ENCODE measurements around the gene TRA2B. TPM values are rescaled to one million over a fixed set of nuclear protein-coding genes. Genes with fewer than 3 reads are reported as not detected.

Gene TRA2B
- total and polyA plus RNA-seq, 2 of the 8 experiments (the other 6 are each of a cell fraction or from before 2014, with no cell fraction given): 206 to 274 TPM

- no peak overlapping the region for H4K8ac ChIP-seq (ENCODE audit: extremely low read depth, insufficient read depth, low read length)
- DNase-seq (ENCODE audit: low read depth in 1 of 2, low spot score in 2 of 2): no peak
- no peak overlapping the region for H2BK20ac ChIP-seq (ENCODE audit: low read length)
- no peak overlapping the region for H2BK5ac ChIP-seq (ENCODE audit: low read depth, low read length)
- FAIRE-seq: no peak
- no peak overlapping the region for H2AK5ac ChIP-seq (ENCODE audit: low read depth, low read length)
- no peak overlapping the region for H3K14ac ChIP-seq (ENCODE audit: insufficient read length)
- no peaks in the 10 kb centered on the region for H3K79me1 ChIP-seq (ENCODE audit: low read depth, low read length)
- H3K4ac ChIP-seq (replicated peaks; ENCODE audit: insufficient read length, low read depth, low read length): no peak overlapping the region
- no peak overlapping the region for H2BK15ac ChIP-seq (ENCODE audit: low read length)
- H3K4me1 ChIP-seq (replicated peaks in 1 of 4; ENCODE audit: control insufficient read depth in 3 of 4, insufficient read depth in 4 of 4, low read length in 3 of 4): peaks cover 0 to 4% (median 1%) of the 10 kb centered on the region in 4 experiments; a peak in 2 of 7 replicates
- no peak overlapping the region for H3K4me2 ChIP-seq (ENCODE audit: insufficient read depth in 1 of 2, low read depth in 2 of 2, low read length in 2 of 2)
- H3K23ac ChIP-seq (ENCODE audit: insufficient read length): no peak overlapping the region
- H3K27me3 ChIP-seq (replicated peaks in 1 of 4; ENCODE audit: control insufficient read depth in 3 of 4, extremely low read depth in 1 of 4, insufficient read depth in 3 of 4, low read length in 3 of 4): no peaks in the 10 kb centered on the region
- H3K36me3 ChIP-seq (ENCODE audit: control insufficient read depth in 2 of 4, insufficient read depth in 4 of 4, low read length in 3 of 4): no peaks in the 10 kb centered on the region
- no peak overlapping the region for H3K4me3 ChIP-seq (ENCODE audit: extremely low read depth in 1 of 4, insufficient read depth in 2 of 4, low read depth in 3 of 4, low read length in 4 of 4)
- no peak overlapping the region for H3K56ac ChIP-seq (replicated peaks; ENCODE audit: insufficient read length, low read depth, low read length)
- no peaks in the 10 kb centered on the region for H3K23me2 ChIP-seq (ENCODE audit: low read depth, low read length)
- POLR2A ChIA-PET (ENCODE audit: partially characterized antibody): interaction anchor here (0.9 to 2.0 kb wide), 3 partner anchors 28 to 58 kb away, joined by 3 to 9 read pairs (median 3); partner anchors contain the start of gene TRA2B
- no peak overlapping the region for H3K9ac ChIP-seq (replicated peaks in 1 of 4; ENCODE audit: extremely low read depth in 1 of 4, low read depth in 3 of 4, low read length in 3 of 4)
- no peaks in the 10 kb centered on the region for H4K20me1 ChIP-seq (replicated peaks in 1 of 2; ENCODE audit: control insufficient read depth in 1 of 2, insufficient read depth in 2 of 2, low read length in 2 of 2)
- no peak overlapping the region for H2BK120ac ChIP-seq (replicated peaks; ENCODE audit: low read depth, low read length)
- no peak overlapping the region for H4K91ac ChIP-seq (replicated peaks; ENCODE audit: insufficient read length, low read length)
- H2BK12ac ChIP-seq (ENCODE audit: low read depth, low read length): no peak overlapping the region
- no peak overlapping the region for H3K18ac ChIP-seq (ENCODE audit: extremely low read depth, low read length)
- CTCF ChIA-PET (ENCODE audit: partially characterized antibody): interaction anchor here (1.8 to 2.1 kb wide), 3 partner anchors 18 to 133 kb away, joined by 4 to 11 read pairs (median 9); no protein-coding TSS in a partner anchor
- no peak overlapping the region for H3K27ac ChIP-seq (ENCODE audit: low read depth, low read length)
- H3K9me3 ChIP-seq (ENCODE audit: insufficient read depth in 2 of 2, low read depth in 1 of 2, low read length in 1 of 2): no peaks in the 10 kb centered on the region
- H3K79me2 ChIP-seq (ENCODE audit: control insufficient read depth in 1 of 2, insufficient read depth in 2 of 2, low read length in 2 of 2): no peaks in the 10 kb centered on the region
- H4K5ac ChIP-seq (ENCODE audit: insufficient read length, low read depth, low read length): no peak overlapping the region
- H2AFZ ChIP-seq (ENCODE audit: low read length): no peak overlapping the region
- 91% methylated on average over 5 of the region's 5 CpGs; no CpG with 5 or more reads in 1 of the 2 experiments for WGBS, 2 experiments (ENCODE audit: extremely low coverage in 1 of 2, insufficient coverage in 1 of 2, insufficient read length in 1 of 2, insufficient replicate concordance in 2 of 2, low coverage in 1 of 2, low lambda C conversion rate in 2 of 2, missing lambda C conversion rate in 1 of 2)
- TF ChIP-seq TBP (IDR thresholded peaks at IDR 0.05; ENCODE audit: low read depth, low read length) (no peak), MAFK (IDR thresholded peaks at IDR 0.05; ENCODE audit: low read depth, low read length) (no peak), SIRT6 (IDR thresholded peaks at IDR 0.05; ENCODE audit: low read length) (no peak), HDAC6 (IDR thresholded peaks at IDR 0.05; ENCODE audit: low read depth, low read length) (no peak), CTBP2 (IDR thresholded peaks at IDR 0.05; ENCODE audit: borderline replicate concordance, insufficient read depth, insufficient read length, low read length) (no peak), ATF2 (IDR thresholded peaks at IDR 0.05; ENCODE audit: low read length) (no peak), FOSL1 (IDR thresholded peaks at IDR 0.05; ENCODE audit: insufficient read depth, low read depth, low read length) (no peak), POLR2A (IDR thresholded peaks at IDR 0.05; ENCODE audit: control extremely low read depth in 1 of 2, low read depth in 2 of 2, low read length in 2 of 2) (no peak), SUZ12 (IDR thresholded peaks at IDR 0.05; ENCODE audit: low read length) (no peak), ASH2L (IDR thresholded peaks at IDR 0.05; ENCODE audit: low read length) (no peak), ZNF274 (IDR thresholded peaks at IDR 0.05; ENCODE audit: borderline replicate concordance, extremely low read depth, low read length) (no peak), EGR1 (IDR thresholded peaks at IDR 0.05; ENCODE audit: borderline replicate concordance, low read depth, low read length) (no peak)
These were observed 58.9 kb downstream of the TRA2B start for GRCh38 chr3:185878920-185879319.

Data from H1 (cell line).